HepG2 (cell line): ENCODE results near the gene CACNA1C. TPM values are rescaled to one million over a fixed set of nuclear protein-coding genes. Genes with fewer than 3 reads are reported as not detected.
A peak's percentile ranks its signal among the peaks of the same experiment; 100 is the strongest.

Experiments used
- BHLHE40 ChIP-seq: IDR thresholded peaks from 2 replicates; pipeline ENCODE4 v1.6.1; 2011; ENCODE audit warnings: low read length, improper control_type of control experiment
- HIVEP1 ChIP-seq: sonication (generic); formaldehyde crosslinking; IDR thresholded peaks from 2 replicates; pipeline ENCODE4 v1.4.0; 2020; ENCODE audit warnings: mild to moderate bottlenecking, missing genetic modification reagents
- IRF2 ChIP-seq: IDR thresholded peaks from 2 replicates; pipeline ENCODE4 v1.6.1; 2018; ENCODE audit warnings: missing genetic modification reagents, missing compliant biosample characterization
- KMT2A ChIP-seq: sonication (generic); formaldehyde crosslinking; IDR thresholded peaks from 2 replicates; pipeline ENCODE4 v1.4.0; 2020; ENCODE audit warnings: missing genetic modification reagents
- MYNN ChIP-seq: sonication (generic); formaldehyde crosslinking; IDR thresholded peaks from 2 replicates; pipeline ENCODE4 v1.4.0; 2020; ENCODE audit warnings: mild to moderate bottlenecking, low read depth, missing genetic modification reagents
- RORA ChIP-seq: sonication (generic); formaldehyde crosslinking; IDR thresholded peaks from 2 replicates; pipeline ENCODE4 v1.5.0; 2020; ENCODE audit warnings: mild to moderate bottlenecking, missing genetic modification reagents, moderate library complexity
- SIX4 ChIP-seq: sonication (generic); formaldehyde crosslinking; IDR thresholded peaks from 2 replicates; pipeline ENCODE4 v1.4.0; 2020; ENCODE audit warnings: missing genetic modification reagents
- ZBTB7A ChIP-seq: sonication (generic); formaldehyde crosslinking; IDR thresholded peaks from 2 replicates; pipeline ENCODE4 v1.8.0; 2022; ENCODE audit warnings: mild to moderate bottlenecking, missing genetic modification reagents
- ZNF83 ChIP-seq: sonication (generic); formaldehyde crosslinking; IDR thresholded peaks from 2 replicates; pipeline ENCODE4 v1.4.0; 2020; ENCODE audit warnings: missing genetic modification reagents, mild to moderate bottlenecking, borderline replicate concordance
- ZNF891 ChIP-seq: sonication (generic); formaldehyde crosslinking; IDR thresholded peaks from 2 replicates; pipeline ENCODE4 v1.5.0; 2020; ENCODE audit warnings: mild to moderate bottlenecking, missing genetic modification reagents
- polyA plus RNA-seq, 8 experiments: library from polyadenylated mRNA; depleted of rRNA in 3 of 8; stranded (reverse) in 7 of 8; unstranded in 1 of 8; fragments of >200 nt; fragmentation: Illumina TruSeq in 4 of 8; extraction: Trizol in 4 of 8; gene quantifications; 2 replicates each; pipeline versions ENCODE4 v1.2.1 to v1.2.3, GENCODE V29; 2011 to 2016; ENCODE audit warnings: low read depth in 4 of 8, missing spikeins in 1 of 8, mixed read lengths in 1 of 8; ENCODE audit not compliant: insufficient read depth in 1 of 8
- total RNA-seq, 5 experiments: library from RNA; depleted of rRNA; stranded (reverse); fragments of >200 nt; fragmentation: Illumina TruSeq; extraction: Trizol; gene quantifications; 2 replicates each; pipeline ENCODE4 v1.2.3, GENCODE V29; 2016; ENCODE audit warnings: low read depth in 1 of 5
- TF ChIP-seq, protein P1 (sequence below): sonication (generic); formaldehyde crosslinking; IDR thresholded peaks from 2 replicates; pipeline ENCODE4 v1.8.0; 2022; ENCODE audit warnings: missing genetic modification reagents, mild to moderate bottlenecking, inconsistent platforms, borderline replicate concordance
- TF ChIP-seq, protein P2 (sequence below): sonication (generic); formaldehyde crosslinking; conservative IDR thresholded peaks from 2 replicates; pipeline ENCODE4 v1.4.0; 2020; ENCODE audit warnings: mild to moderate bottlenecking, missing genetic modification reagents, moderate library complexity
- TF ChIP-seq, protein P3 (sequence below): sonication (generic); formaldehyde crosslinking; IDR thresholded peaks from 2 replicates; pipeline ENCODE4 v1.5.1; 2020; ENCODE audit warnings: missing genetic modification reagents, mild to moderate bottlenecking, borderline replicate concordance
- TF ChIP-seq, protein P4 (sequence below): sonication (generic); formaldehyde crosslinking; IDR thresholded peaks from 2 replicates; pipeline ENCODE4 v1.4.0; 2020; ENCODE audit warnings: missing genetic modification reagents, mild to moderate bottlenecking, borderline replicate concordance
- TF ChIP-seq, protein P5 (sequence below): sonication (generic); formaldehyde crosslinking; IDR thresholded peaks from 2 replicates; pipeline ENCODE4 v1.5.0; 2020; ENCODE audit warnings: mild to moderate bottlenecking, missing genetic modification reagents

The CACNA1C gene
- total and polyA plus RNA-seq, 2 of the 13 experiments (the other 11 are each of a cell fraction or from before 2014, with no cell fraction given) = not detected

DNA sequence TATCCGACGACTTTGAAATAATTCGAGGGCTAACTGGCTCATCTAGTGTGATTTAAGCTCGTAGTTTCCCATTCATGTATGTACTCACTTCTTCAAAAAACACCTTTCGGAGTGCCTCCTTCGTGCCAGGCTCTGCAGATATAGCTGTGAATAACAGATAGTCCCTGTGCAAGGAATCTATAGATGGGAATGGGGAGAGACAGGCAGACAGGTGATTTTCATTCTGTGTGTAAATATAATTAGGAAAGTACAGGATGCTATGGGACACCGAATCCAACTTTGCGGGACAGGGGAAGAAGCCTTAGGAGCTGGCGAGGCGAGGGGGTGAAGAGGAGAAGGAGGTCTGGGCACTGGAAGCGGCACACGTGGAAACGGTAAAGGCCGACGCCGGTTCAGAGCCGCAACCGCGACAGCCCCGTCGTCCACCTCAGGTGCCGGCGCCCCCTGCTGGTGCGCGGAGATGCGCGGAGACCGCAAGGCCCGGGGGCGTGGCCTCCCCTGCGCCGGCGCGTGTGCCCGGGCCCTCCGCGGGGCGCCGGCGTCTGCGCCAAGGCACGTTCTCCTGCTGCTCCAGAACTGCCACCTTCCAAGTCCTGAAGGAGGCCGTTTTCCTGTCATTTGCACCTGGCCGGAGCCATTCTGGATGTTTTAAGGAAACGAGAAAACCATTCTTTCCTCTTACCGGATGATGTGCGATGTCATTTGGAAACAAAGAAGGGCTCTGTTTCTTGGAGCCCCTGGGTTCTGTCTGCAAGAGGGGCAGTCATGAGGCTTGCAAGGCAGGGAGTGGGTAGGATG is 18.0 kb upstream of the CACNA1C start (continued):
- TF ChIP-seq SIX4 (CRISPR knock-in tag) (no peak), ZNF83 (0 out of 2 replicates have a peak, but pooled peaks have one; percentile 23), IRF2 (no peak), ZNF891 (CRISPR knock-in tag) (no peak), BHLHE40 (peak; percentile 61; the same call in 1 of the 2 replicates), HIVEP1 (CRISPR knock-in tag) (no peak), ZBTB7A (CRISPR knock-in tag) (no peak; the same call in 1 of the 2 replicates), MYNN (CRISPR knock-in tag) (no peak), RORA (CRISPR knock-in tag) (no peak), KMT2A (no peak)
- TF ChIP-seq, protein P1, sequence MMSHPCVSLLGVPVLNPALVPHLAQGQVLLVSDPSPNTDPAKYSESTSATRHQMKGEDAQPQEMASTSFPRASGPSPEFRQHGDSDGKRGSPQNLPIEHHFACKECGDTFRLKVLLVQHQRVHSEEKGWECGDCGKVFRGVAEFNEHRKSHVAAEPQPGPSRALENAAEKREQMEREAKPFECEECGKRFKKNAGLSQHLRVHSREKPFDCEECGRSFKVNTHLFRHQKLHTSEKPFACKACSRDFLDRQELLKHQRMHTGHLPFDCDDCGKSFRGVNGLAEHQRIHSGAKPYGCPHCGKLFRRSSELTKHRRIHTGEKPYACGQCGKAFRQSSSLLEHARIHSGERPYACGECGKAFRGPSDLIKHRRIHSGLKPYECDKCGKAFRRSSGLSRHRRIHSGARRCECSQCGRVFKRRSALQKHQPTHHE (CRISPR knock-in tag) = no peak
- TF ChIP-seq, protein P2, sequence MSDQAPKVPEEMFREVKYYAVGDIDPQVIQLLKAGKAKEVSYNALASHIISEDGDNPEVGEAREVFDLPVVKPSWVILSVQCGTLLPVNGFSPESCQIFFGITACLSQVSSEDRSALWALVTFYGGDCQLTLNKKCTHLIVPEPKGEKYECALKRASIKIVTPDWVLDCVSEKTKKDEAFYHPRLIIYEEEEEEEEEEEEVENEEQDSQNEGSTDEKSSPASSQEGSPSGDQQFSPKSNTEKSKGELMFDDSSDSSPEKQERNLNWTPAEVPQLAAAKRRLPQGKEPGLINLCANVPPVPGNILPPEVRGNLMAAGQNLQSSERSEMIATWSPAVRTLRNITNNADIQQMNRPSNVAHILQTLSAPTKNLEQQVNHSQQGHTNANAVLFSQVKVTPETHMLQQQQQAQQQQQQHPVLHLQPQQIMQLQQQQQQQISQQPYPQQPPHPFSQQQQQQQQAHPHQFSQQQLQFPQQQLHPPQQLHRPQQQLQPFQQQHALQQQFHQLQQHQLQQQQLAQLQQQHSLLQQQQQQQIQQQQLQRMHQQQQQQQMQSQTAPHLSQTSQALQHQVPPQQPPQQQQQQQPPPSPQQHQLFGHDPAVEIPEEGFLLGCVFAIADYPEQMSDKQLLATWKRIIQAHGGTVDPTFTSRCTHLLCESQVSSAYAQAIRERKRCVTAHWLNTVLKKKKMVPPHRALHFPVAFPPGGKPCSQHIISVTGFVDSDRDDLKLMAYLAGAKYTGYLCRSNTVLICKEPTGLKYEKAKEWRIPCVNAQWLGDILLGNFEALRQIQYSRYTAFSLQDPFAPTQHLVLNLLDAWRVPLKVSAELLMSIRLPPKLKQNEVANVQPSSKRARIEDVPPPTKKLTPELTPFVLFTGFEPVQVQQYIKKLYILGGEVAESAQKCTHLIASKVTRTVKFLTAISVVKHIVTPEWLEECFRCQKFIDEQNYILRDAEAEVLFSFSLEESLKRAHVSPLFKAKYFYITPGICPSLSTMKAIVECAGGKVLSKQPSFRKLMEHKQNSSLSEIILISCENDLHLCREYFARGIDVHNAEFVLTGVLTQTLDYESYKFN = no peak
- TF ChIP-seq, protein P3, sequence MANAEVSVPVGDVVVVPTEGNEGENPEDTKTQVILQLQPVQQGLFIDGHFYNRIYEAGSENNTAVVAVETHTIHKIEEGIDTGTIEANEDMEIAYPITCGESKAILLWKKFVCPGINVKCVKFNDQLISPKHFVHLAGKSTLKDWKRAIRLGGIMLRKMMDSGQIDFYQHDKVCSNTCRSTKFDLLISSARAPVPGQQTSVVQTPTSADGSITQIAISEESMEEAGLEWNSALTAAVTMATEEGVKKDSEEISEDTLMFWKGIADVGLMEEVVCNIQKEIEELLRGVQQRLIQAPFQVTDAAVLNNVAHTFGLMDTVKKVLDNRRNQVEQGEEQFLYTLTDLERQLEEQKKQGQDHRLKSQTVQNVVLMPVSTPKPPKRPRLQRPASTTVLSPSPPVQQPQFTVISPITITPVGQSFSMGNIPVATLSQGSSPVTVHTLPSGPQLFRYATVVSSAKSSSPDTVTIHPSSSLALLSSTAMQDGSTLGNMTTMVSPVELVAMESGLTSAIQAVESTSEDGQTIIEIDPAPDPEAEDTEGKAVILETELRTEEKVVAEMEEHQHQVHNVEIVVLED (CRISPR knock-in tag) = peak; percentile 38; the same call in 1 of the 2 replicates
- TF ChIP-seq, protein P4, sequence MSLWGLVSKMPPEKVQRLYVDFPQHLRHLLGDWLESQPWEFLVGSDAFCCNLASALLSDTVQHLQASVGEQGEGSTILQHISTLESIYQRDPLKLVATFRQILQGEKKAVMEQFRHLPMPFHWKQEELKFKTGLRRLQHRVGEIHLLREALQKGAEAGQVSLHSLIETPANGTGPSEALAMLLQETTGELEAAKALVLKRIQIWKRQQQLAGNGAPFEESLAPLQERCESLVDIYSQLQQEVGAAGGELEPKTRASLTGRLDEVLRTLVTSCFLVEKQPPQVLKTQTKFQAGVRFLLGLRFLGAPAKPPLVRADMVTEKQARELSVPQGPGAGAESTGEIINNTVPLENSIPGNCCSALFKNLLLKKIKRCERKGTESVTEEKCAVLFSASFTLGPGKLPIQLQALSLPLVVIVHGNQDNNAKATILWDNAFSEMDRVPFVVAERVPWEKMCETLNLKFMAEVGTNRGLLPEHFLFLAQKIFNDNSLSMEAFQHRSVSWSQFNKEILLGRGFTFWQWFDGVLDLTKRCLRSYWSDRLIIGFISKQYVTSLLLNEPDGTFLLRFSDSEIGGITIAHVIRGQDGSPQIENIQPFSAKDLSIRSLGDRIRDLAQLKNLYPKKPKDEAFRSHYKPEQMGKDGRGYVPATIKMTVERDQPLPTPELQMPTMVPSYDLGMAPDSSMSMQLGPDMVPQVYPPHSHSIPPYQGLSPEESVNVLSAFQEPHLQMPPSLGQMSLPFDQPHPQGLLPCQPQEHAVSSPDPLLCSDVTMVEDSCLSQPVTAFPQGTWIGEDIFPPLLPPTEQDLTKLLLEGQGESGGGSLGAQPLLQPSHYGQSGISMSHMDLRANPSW = no peak
- TF ChIP-seq, protein P5, sequence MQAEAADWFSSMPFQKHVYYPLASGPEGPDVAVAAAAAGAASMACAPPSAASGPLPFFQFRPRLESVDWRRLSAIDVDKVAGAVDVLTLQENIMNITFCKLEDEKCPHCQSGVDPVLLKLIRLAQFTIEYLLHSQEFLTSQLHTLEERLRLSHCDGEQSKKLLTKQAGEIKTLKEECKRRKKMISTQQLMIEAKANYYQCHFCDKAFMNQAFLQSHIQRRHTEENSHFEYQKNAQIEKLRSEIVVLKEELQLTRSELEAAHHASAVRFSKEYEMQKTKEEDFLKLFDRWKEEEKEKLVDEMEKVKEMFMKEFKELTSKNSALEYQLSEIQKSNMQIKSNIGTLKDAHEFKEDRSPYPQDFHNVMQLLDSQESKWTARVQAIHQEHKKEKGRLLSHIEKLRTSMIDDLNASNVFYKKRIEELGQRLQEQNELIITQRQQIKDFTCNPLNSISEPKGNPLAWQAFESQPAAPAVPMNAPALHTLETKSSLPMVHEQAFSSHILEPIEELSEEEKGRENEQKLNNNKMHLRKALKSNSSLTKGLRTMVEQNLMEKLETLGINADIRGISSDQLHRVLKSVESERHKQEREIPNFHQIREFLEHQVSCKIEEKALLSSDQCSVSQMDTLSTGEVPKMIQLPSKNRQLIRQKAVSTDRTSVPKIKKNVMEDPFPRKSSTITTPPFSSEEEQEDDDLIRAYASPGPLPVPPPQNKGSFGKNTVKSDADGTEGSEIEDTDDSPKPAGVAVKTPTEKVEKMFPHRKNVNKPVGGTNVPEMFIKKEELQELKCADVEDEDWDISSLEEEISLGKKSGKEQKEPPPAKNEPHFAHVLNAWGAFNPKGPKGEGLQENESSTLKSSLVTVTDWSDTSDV (CRISPR knock-in tag) = no peak
